DND-41 (cell line): Measurements from ENCODE around the gene SLC23A2.
A peak's percentile ranks its signal among the peaks of the same experiment; 100 is the strongest.

Source experiments
- ATAC-seq: fragments of 200-7000 bp; cut with Tn5 transposase; 3 replicates; pipeline ENCODE4 v1.9.1; 2021; ENCODE audit warnings: low read depth; ENCODE audit not compliant: insufficient read depth
- DNase-seq: peaks from one replicate; pipeline ENCODE4 v3.0.0-alpha.2; 2020
- H2AFZ ChIP-seq: 2 replicates; pipeline ENCODE4 v1.6.0; 2012; ENCODE audit warnings: low read depth, low read length
- H3K27ac ChIP-seq: 2 replicates; pipeline ENCODE4 v1.5.1; 2012; ENCODE audit warnings: low read length, inconsistent platforms
- H3K27me3 ChIP-seq: fragments of 200-600 bp; sonication (generic); 2 replicates; pipeline ENCODE4 v1.6.0; 2012; ENCODE audit warnings: low read length, mild to moderate bottlenecking, inconsistent platforms; ENCODE audit not compliant: insufficient read depth, poor library complexity
- H3K36me3 ChIP-seq: 2 replicates; pipeline ENCODE4 v1.5.1; 2012; ENCODE audit warnings: low read length, inconsistent platforms; ENCODE audit not compliant: insufficient read depth
- H3K4me1 ChIP-seq: 2 replicates; pipeline ENCODE4 v1.5.1; 2012; ENCODE audit warnings: mild to moderate bottlenecking, low read length; ENCODE audit not compliant: insufficient read depth
- H3K4me2 ChIP-seq: 2 replicates; pipeline ENCODE4 v1.6.0; 2012; ENCODE audit warnings: mild to moderate bottlenecking, moderate library complexity, low read length, inconsistent platforms; ENCODE audit not compliant: insufficient read depth
- H3K4me3 ChIP-seq, 2 experiments: fragments of 200-600 bp in 1 of 2; shearing (Covaris generic) in 1 of 2; 2 replicates each; pipeline ENCODE4 v1.5.1; 2012 to 2016; ENCODE audit warnings: inconsistent platforms in 2 of 2, low read length in 2 of 2, mild to moderate bottlenecking in 2 of 2, low read depth in 1 of 2, moderate library complexity in 1 of 2
- H3K79me2 ChIP-seq: 2 replicates; pipeline ENCODE4 v1.6.0; 2012; ENCODE audit warnings: low read length, inconsistent platforms; ENCODE audit not compliant: insufficient read depth
- H3K9ac ChIP-seq: 2 replicates; pipeline ENCODE4 v1.6.0; 2012; ENCODE audit warnings: low read depth, mild to moderate bottlenecking, inconsistent platforms, low read length, moderate library complexity
- H3K9me3 ChIP-seq: 2 replicates; pipeline ENCODE4 v1.5.1; 2012; ENCODE audit warnings: low read length, moderate library complexity, mild to moderate bottlenecking, inconsistent platforms; ENCODE audit not compliant: insufficient read depth, severe bottlenecking
- H4K20me1 ChIP-seq: 2 replicates; pipeline ENCODE4 v1.6.0; 2012; ENCODE audit warnings: low read length; ENCODE audit not compliant: insufficient read depth
- EZH2 ChIP-seq: IDR thresholded peaks from 3 replicates; pipeline ENCODE4 v1.6.1; 2012; ENCODE audit warnings: borderline replicate concordance, low read depth, mild to moderate bottlenecking, moderate library complexity, low read length, inconsistent platforms; ENCODE audit not compliant: severe bottlenecking
- TF ChIP-seq, protein P1 (sequence below): IDR thresholded peaks from 2 replicates; pipeline ENCODE4 v1.5.1; 2012; ENCODE audit warnings: borderline replicate concordance, low read length, moderate library complexity, mild to moderate bottlenecking; ENCODE audit not compliant: poor library complexity, severe bottlenecking; ENCODE audit errors: extremely low read depth

Gene SLC23A2

DNA sequence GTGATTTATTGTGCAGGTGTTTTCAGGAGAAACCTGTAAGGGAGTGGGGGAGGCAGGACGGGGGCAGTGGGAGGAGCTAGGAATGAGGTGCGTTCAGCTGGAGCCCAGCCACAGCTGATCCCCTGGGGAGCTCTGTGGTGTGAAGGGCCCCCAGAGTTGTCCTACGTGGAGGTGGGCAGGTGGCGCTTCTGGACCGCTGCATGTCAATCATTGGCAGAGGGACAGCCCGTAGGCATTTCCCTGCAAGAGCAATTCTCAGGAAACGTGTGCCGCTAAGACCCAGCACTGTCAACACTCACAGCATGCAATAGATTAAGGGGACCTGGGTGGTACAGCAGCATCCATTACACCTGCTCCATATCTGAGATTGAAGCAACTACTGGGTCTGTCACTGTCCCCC, 191.6 kb downstream of the SLC23A2 start:
- Histone ChIP-seq H3K4me1 (peaks cover 15% of the 10 kb centered on the region), H3K79me2 (no peaks in the 10 kb centered on the region), H3K4me2 (no peak overlapping the region), H3K27me3 (no peaks in the 10 kb centered on the region), H3K4me3 (no peak overlapping the region), H3K36me3 (no peaks in the 10 kb centered on the region), H2AFZ (no peak overlapping the region), H3K9me3 (no peaks in the 10 kb centered on the region), H4K20me1 (peaks cover 40% of the 10 kb centered on the region; the same call in 1 of the 2 replicates), H3K27ac (no peak overlapping the region), H3K9ac (no peak overlapping the region)
- DNase-seq (peak; percentile 38), ATAC-seq (peak; percentile 8; the same call in 1 of the 3 replicates)
- TF ChIP-seq, protein P1, sequence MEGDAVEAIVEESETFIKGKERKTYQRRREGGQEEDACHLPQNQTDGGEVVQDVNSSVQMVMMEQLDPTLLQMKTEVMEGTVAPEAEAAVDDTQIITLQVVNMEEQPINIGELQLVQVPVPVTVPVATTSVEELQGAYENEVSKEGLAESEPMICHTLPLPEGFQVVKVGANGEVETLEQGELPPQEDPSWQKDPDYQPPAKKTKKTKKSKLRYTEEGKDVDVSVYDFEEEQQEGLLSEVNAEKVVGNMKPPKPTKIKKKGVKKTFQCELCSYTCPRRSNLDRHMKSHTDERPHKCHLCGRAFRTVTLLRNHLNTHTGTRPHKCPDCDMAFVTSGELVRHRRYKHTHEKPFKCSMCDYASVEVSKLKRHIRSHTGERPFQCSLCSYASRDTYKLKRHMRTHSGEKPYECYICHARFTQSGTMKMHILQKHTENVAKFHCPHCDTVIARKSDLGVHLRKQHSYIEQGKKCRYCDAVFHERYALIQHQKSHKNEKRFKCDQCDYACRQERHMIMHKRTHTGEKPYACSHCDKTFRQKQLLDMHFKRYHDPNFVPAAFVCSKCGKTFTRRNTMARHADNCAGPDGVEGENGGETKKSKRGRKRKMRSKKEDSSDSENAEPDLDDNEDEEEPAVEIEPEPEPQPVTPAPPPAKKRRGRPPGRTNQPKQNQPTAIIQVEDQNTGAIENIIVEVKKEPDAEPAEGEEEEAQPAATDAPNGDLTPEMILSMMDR = no peak
- TF ChIP-seq EZH2 = no peak

DNA sequence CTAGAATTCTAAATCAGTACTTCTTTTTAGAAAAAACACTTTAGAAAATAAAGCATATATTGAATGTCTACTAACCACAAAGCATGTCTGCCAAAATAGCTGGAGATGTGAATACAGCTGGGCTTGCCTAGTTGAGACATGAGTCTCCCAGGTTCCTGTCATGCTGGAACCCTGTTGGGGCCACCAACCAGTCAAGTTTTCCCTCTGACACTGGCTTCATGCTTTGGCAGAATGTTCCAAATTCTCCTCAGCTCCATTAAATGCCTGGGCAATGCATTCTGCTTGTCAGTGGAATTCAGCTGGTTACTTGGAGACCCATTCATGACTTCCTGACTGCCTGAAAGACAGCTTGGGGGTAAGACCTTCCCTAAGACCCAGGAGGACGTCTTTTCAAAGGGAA, 192.4 kb downstream of the SLC23A2 start:
- TF ChIP-seq EZH2 = no peak
- TF ChIP-seq, protein P1 = no peak
- Histone ChIP-seq H2AFZ (no peak overlapping the region), H3K27me3 (no peaks in the 10 kb centered on the region), H3K4me2 (no peak overlapping the region), H3K27ac (no peak overlapping the region), H3K36me3 (no peaks in the 10 kb centered on the region), H3K4me3 (no peak overlapping the region), H4K20me1 (peaks cover 42% of the 10 kb centered on the region; the same call in 1 of the 2 replicates), H3K79me2 (no peaks in the 10 kb centered on the region), H3K9me3 (no peaks in the 10 kb centered on the region), H3K9ac (no peak overlapping the region), H3K4me1 (peaks cover 12% of the 10 kb centered on the region)
- DNase-seq (no peak), ATAC-seq (no peak)

DNA sequence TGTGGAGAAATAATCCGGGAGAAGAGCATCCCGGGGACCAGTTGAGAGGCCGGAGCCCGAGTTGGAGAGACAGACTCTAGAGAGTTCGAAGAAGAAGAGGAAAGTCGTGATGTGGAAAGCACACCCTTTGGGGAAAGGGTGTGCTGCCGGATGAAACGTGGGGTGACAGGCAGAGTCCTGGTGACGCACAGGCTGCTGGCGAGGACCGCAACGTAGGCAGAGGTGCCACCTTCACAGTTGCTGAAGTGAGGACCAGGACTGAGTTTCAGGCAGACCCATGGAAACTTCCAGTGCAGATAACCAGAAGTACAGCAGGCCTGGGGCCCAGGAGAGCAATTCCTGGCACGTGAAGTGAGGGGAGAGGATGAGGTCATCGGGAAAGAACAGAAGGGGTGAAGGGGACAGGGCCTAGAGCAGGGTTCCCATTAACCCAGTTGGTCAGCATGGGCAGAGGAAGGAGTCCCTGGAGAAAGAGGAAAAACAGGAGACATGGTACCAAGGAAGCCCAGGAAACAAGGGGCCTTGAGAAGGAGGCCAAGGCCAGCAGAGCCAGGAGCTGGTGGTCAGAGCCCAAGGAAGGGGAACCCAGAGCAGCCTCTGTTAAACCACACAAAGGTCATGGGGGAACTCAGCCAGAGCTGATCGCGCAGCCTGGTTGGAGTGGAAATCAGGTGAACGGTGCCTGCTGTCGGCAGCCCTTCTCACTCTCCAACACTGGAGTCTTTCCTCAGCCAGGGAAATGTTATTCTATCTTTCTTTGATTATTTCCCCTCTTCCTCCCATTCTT, 195.5 kb downstream of the SLC23A2 start:
- no peak overlapping the region for H3K9ac ChIP-seq

More for the DNA sequence above, 195.5 kb downstream of the SLC23A2 start:
- Histone ChIP-seq H3K79me2 (no peaks in the 10 kb centered on the region), H3K36me3 (no peaks in the 10 kb centered on the region), H3K27me3 (no peaks in the 10 kb centered on the region), H3K27ac (no peak overlapping the region), H3K4me1 (no peaks in the 10 kb centered on the region), H3K9me3 (no peaks in the 10 kb centered on the region), H3K4me2 (no peak overlapping the region), H4K20me1 (0 out of 2 replicates have a peak, but pooled peaks cover 24% of the 10 kb centered on the region), H2AFZ (no peak overlapping the region), H3K4me3 (no peak overlapping the region)
- ATAC-seq = no peak
- DNase-seq = no peak
- TF ChIP-seq, protein P1 = no peak
- TF ChIP-seq EZH2 = no peak
